Gastroesophageal sphincter (tissue), 2 donors: Measurements from ENCODE around the gene SLC17A9.

Experiments used
- EP300 ChIP-seq: sonication (generic); formaldehyde crosslinking; IDR thresholded peaks from one replicate; pipeline ENCODE4 v1.6.1; 2017; ENCODE audit warnings: antibody characterized with exemption, mild to moderate bottlenecking
- POLR2AphosphoS5 ChIP-seq: sonication (generic); formaldehyde crosslinking; IDR thresholded peaks from one replicate; pipeline ENCODE4 v1.6.1; 2017; ENCODE audit warnings: antibody characterized with exemption

DNA sequence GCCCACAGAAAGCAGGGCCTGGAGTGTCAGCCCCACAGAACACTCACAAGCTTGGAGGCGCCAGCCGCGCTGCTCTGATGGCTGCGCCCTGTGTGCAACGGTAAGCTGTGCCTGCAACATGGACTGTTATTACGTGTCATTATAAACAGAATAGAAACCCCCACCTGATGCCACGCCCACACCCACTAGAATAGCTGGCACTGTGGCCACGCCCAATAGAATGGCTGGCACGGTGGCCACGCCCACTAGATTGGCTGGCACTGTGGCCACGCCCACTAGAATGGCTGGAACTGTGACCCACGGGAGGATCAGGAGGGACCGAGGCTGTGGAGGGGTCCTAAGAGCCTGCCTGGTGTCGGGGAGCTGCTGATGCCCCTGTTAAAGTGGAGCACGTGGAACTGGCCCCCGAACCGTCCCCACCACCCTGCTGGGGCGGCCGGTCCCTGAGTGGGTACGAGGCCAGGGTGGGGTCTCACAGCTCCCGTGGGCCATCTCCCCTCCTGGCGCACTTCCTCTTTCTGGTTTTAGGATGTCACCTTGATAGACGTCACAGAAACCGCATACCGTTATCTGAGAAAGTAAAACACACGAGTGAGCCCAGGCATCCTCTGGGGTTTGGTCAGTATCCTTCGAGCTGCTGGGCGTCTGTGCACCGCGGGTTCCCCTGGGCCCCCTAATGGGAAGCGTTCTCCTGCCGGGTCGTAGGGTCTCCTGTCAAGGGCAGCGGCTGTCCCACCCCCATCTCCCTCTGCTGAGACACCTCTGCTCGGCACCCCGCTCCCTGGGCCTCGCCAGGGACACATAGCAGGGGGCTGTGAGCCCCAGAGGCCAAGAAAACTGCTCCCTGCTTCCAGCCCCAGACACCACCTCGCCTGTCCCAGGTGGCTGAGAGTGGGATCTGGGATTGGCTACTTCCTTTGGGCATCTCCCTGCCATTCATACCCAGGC lies 25.4 kb downstream of the SLC17A9 start:
- TF ChIP-seq EP300 (no peak), POLR2AphosphoS5 (no peak)
